Activated naive CD4-positive, alpha-beta T cell treated with anti-CD3 and anti-CD28 coated beads for 36 hours (primary cell): ENCODE measurements around the gene NTRK3. TPM values are rescaled to one million over a fixed set of nuclear protein-coding genes. Genes with fewer than 3 reads are reported as not detected.

ENCODE experiments used
- CTCF ChIA-PET: fragments of 350-600 bp; sonication (Branson Sonifier 250); formaldehyde crosslinking; loops from one replicate; lab custom pipeline; 2021; ENCODE audit warnings: antibody characterized with exemption; lab: Charles Lee
- DNase-seq: peaks from one replicate; pipeline ENCODE4 v3.0.0-alpha.2; 2020
- H3K27ac Mint-ChIP-seq: one replicate; pipeline ENCODE4 v1.8.0; 2021; ENCODE audit warnings: mild to moderate bottlenecking, mixed read lengths
- H3K27me3 Mint-ChIP-seq: one replicate; pipeline ENCODE4 v1.8.0; 2021; ENCODE audit warnings: low read depth, mixed read lengths
- H3K36me3 Mint-ChIP-seq: one replicate; pipeline ENCODE4 v1.8.0; 2021; ENCODE audit warnings: low read depth, mixed read lengths
- H3K4me1 Mint-ChIP-seq: one replicate; pipeline ENCODE4 v1.8.0; 2021; ENCODE audit warnings: low read depth, mixed read lengths
- H3K4me3 Mint-ChIP-seq: one replicate; pipeline ENCODE4 v1.8.0; 2021; ENCODE audit warnings: mild to moderate bottlenecking, moderate library complexity, mixed read lengths
- H3K9me3 Mint-ChIP-seq: one replicate; pipeline ENCODE4 v1.8.0; 2021; ENCODE audit warnings: mixed read lengths
- intact Hi-C: fragments of 100-400 bp; cut with micrococcal nuclease; formaldehyde crosslinking; loops from one replicate; pipeline ENCODE4 v1.15.1; 2023
- total RNA-seq, 2 experiments: library from RNA; stranded (reverse); gene quantifications; one replicate each; pipeline ENCODE4 v1.2.3, GENCODE V29; 2021

NTRK3 gene
- total RNA-seq, 2 experiments from 2014 or later = 0.95 to 1.4 TPM

DNA sequence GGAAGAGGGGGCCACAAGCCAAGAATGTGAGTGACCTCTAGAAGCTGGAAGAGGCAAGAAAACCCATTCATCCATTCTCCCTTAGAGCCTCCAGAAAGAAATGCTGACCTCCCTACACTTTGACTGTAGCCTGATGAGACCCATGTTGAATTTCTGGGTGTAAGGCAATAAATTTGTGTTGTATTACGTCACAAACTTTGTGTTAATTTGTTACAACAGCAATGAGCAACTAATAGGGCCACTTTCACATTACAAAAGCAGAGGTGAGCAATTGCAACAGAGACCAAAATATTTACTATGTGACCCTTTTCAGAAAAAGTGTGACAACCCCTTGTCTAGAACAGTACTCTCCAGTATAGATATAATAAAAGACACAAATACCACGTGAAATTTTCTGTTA lies 101.2 kb downstream of the NTRK3 start:
- Mint-ChIP-seq H3K27ac (no peak overlapping the region), H3K4me1 (no peaks in the 10 kb centered on the region), H3K27me3 (no peaks in the 10 kb centered on the region), H3K36me3 (no peaks in the 10 kb centered on the region), H3K9me3 (no peaks in the 10 kb centered on the region), H3K4me3 (no peak overlapping the region)
- DNase-seq = no peak
- CTCF ChIA-PET = no interaction called here
- intact Hi-C loops = no loop called here

- Mint-ChIP-seq H3K4me1 (no peaks in the 10 kb centered on the region), H3K9me3 (no peaks in the 10 kb centered on the region), H3K27ac (no peak overlapping the region), H3K36me3 (no peaks in the 10 kb centered on the region), H3K4me3 (no peak overlapping the region), H3K27me3 (no peaks in the 10 kb centered on the region)
- DNase-seq = no peak
- CTCF ChIA-PET = no interaction called here
- intact Hi-C loops = no loop called here
Observed at GRCh38 chr15:88152672-88153071, 103.9 kb downstream of the NTRK3 start.

- Mint-ChIP-seq H3K27me3 (no peaks in the 10 kb centered on the region), H3K36me3 (no peaks in the 10 kb centered on the region), H3K27ac (no peak overlapping the region), H3K9me3 (no peaks in the 10 kb centered on the region), H3K4me1 (no peaks in the 10 kb centered on the region), H3K4me3 (no peak overlapping the region)
- CTCF ChIA-PET = no interaction called here
- no peak for DNase-seq
- intact Hi-C loops = no loop called here
Observed at GRCh38 chr15:88147760-88148159, 108.8 kb downstream of the NTRK3 start.

DNA sequence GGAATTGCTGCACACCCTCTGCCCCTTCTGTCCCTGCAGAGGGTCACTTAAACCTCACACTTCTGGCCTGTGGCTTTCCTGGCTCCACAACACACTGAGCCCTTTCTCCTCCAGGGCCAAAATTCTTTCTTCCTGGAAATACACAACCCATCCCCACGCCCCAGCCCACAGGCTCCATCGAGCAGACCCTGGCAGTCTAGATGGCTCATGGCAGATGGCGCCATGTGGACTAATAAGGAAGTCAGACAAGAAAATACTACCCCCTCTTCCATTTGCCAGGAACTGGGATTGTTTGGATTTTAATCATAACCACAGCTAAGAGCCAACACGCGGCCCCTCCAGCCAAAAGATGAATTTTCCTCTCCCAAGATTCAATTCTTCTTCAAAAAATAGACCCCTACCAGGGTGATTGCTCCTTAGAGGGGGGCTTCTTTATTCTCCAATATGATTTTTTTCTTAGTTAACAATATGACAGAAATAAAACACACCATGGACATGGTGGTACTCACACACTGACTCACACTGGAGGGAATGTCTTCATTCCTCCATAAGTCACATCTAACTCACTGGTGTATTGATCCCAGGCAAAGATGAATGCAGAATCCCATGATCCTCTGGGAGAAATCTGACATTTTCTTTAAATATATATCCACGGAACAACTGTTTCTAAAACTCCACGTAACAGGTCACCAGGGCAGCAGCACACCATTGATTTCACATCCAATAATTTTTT lies 111.5 kb downstream of the NTRK3 start:
- Mint-ChIP-seq H3K27me3 (no peaks in the 10 kb centered on the region), H3K4me3 (no peak overlapping the region), H3K4me1 (no peaks in the 10 kb centered on the region), H3K36me3 (no peaks in the 10 kb centered on the region), H3K27ac (no peak overlapping the region), H3K9me3 (no peaks in the 10 kb centered on the region)
- no peak for DNase-seq
- intact Hi-C loops = no loop called here
- CTCF ChIA-PET = no interaction called here

GRCh38 chr15:88142121-88142520 lies 114.4 kb downstream of the NTRK3 start:
- no peaks in the 10 kb centered on the region for H3K27me3 Mint-ChIP-seq
- H3K4me3 Mint-ChIP-seq = no peak overlapping the region
- H3K27ac Mint-ChIP-seq = no peak overlapping the region
- no peaks in the 10 kb centered on the region for H3K36me3 Mint-ChIP-seq
- H3K9me3 Mint-ChIP-seq = no peaks in the 10 kb centered on the region
- H3K4me1 Mint-ChIP-seq = no peaks in the 10 kb centered on the region
- DNase-seq = no peak
- intact Hi-C loops = no loop called here
- CTCF ChIA-PET = no interaction called here

DNA sequence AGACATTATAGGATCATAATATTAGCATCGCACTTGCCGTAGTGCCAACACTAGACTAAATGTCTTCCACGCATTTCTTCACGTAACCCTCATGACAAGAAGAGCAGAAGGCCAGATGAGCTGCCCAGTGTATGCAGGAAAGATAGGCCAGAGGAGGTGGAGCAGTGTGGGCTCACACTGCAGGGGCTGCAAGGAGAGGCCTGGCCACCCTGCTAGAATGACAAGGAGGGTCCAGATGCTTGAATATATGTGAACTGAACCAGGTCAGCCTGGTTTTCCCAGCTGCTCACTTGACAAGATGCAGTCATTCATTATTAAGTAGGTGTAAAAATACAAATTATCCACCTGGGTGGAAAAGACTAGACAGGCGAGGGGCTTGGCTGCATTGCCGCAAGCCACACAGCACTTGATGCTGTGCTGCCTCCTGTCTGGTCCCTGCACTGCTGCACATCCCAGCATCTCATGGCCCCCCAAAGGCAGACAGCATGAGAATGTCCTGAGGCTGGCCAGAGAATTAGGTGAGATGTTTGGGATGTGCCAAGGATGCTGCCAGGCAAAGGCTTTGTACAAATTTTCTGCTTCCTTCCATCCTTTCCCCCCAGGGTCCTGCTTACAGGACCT lies 115.2 kb downstream of the NTRK3 start:
- no peaks in the 10 kb centered on the region for H3K36me3 Mint-ChIP-seq
- no peaks in the 10 kb centered on the region for H3K9me3 Mint-ChIP-seq
- H3K4me3 Mint-ChIP-seq = no peak overlapping the region
- H3K27me3 Mint-ChIP-seq = no peaks in the 10 kb centered on the region
- intact Hi-C loops = no loop called here
- CTCF ChIA-PET = interaction anchor here (0.6 kb wide), 1 partner anchor 127 kb away, joined by 3 read pairs; no protein-coding TSS in a partner anchor
- no peaks in the 10 kb centered on the region for H3K4me1 Mint-ChIP-seq
- H3K27ac Mint-ChIP-seq = no peak overlapping the region
- no peak for DNase-seq

DNA sequence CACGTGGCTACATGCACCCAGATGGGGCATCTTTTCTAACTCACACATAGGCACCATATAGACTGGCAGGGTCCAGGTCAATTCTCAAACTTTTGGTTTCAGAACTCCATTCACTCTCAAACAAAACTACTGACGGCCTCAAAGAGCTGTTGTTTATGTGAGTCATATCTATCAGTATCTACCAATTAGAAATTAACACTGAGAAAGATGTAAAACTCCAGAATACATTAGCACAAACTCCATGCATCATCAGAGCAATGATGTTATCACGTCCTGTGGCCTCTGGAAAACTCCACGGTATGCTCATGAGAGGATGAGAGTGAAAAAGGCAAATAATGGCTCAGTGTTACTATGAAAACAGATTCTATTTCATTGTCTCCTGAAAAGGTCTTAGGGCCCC lies 116.1 kb downstream of the NTRK3 start:
- no peaks in the 10 kb centered on the region for H3K9me3 Mint-ChIP-seq
- CTCF ChIA-PET = interaction anchor here (0.6 kb wide), 1 partner anchor 128 kb away, joined by 3 read pairs; no protein-coding TSS in a partner anchor
- H3K4me3 Mint-ChIP-seq = no peak overlapping the region
- no peaks in the 10 kb centered on the region for H3K4me1 Mint-ChIP-seq
- H3K27me3 Mint-ChIP-seq = no peaks in the 10 kb centered on the region
- H3K27ac Mint-ChIP-seq = no peak overlapping the region
- no peak for DNase-seq
- H3K36me3 Mint-ChIP-seq = no peaks in the 10 kb centered on the region
- intact Hi-C loops = no loop called here

- Mint-ChIP-seq H3K36me3 (no peaks in the 10 kb centered on the region), H3K4me3 (no peak overlapping the region), H3K9me3 (no peaks in the 10 kb centered on the region), H3K4me1 (no peaks in the 10 kb centered on the region), H3K27ac (no peak overlapping the region), H3K27me3 (no peaks in the 10 kb centered on the region)
- no peak for DNase-seq
- intact Hi-C loops = no loop called here
- CTCF ChIA-PET = no interaction called here
Observed at GRCh38 chr15:88139936-88140335, 116.6 kb downstream of the NTRK3 start.

GRCh38 chr15:88133795-88134194 lies 122.7 kb downstream of the NTRK3 start:
- no peak overlapping the region for H3K4me3 Mint-ChIP-seq
- CTCF ChIA-PET = no interaction called here
- no peak overlapping the region for H3K27ac Mint-ChIP-seq
- DNase-seq = no peak
- intact Hi-C loops = no loop called here
- peaks cover 1% of the 10 kb centered on the region for H3K27me3 Mint-ChIP-seq
- no peaks in the 10 kb centered on the region for H3K9me3 Mint-ChIP-seq
- H3K36me3 Mint-ChIP-seq = no peaks in the 10 kb centered on the region
- no peaks in the 10 kb centered on the region for H3K4me1 Mint-ChIP-seq

DNA sequence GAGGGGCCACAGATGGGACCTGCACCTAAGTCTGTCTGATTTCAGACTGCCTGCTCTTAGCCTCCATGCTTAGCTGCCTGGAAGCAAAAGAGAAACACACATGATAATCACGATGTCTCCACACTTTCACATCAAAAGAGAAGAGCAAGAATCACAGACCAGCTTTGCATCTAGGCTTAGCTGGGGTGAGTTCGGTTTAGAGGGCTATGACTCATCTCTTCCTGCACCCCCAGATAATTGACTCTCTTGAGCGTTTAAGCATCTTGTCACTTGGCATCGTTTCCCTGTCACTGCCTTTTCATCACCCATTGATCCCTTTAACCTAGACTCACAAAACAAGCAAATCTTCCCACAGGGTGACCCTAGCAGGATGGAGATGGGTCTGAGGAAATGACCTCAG lies 124.0 kb downstream of the NTRK3 start:
- no peak for DNase-seq
- intact Hi-C loops = no loop called here

DNA sequence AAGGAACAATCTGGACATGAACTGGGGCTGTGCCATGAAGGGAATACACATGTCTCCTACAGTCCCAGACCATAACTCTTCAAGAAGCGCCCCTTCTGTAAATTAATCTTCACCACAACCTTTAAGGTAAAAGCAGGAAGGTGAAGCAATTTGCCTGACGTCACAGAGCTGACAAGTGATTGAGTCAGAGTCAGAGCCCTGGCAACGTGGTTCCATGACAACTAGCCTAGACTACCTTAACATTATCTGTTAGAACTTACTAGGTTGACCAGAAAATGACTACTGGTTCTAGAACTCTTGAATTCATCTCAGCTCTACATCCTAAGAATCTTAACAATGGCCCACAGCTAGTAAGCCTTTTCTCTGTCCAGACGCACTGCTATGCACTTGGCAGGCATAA lies 124.6 kb downstream of the NTRK3 start:
- no peaks in the 10 kb centered on the region for H3K9me3 Mint-ChIP-seq
- peak; percentile 5 for DNase-seq

More for the DNA sequence above, 124.0 kb downstream of the NTRK3 start:
- Mint-ChIP-seq H3K36me3 (no peaks in the 10 kb centered on the region), H3K4me1 (no peaks in the 10 kb centered on the region), H3K9me3 (no peaks in the 10 kb centered on the region), H3K27me3 (peaks cover 1% of the 10 kb centered on the region), H3K4me3 (no peak overlapping the region), H3K27ac (no peak overlapping the region)
- CTCF ChIA-PET = no interaction called here

GRCh38 chr15:88127432-88127790 lies 129.1 kb downstream of the NTRK3 start:
- H3K36me3 Mint-ChIP-seq = no peaks in the 10 kb centered on the region
- no peak overlapping the region for H3K27ac Mint-ChIP-seq
- no peak overlapping the region for H3K4me3 Mint-ChIP-seq
- no peaks in the 10 kb centered on the region for H3K4me1 Mint-ChIP-seq
- intact Hi-C loops = no loop called here
- no peaks in the 10 kb centered on the region for H3K9me3 Mint-ChIP-seq
- no peak for DNase-seq
- H3K27me3 Mint-ChIP-seq = peaks cover 4% of the 10 kb centered on the region
- CTCF ChIA-PET = no interaction called here

More for the DNA sequence above, 124.6 kb downstream of the NTRK3 start:
- intact Hi-C loops = no loop called here
- H3K27ac Mint-ChIP-seq = no peak overlapping the region
- CTCF ChIA-PET = no interaction called here
- H3K4me3 Mint-ChIP-seq = no peak overlapping the region
- H3K36me3 Mint-ChIP-seq = no peaks in the 10 kb centered on the region
- H3K27me3 Mint-ChIP-seq = peaks cover 1% of the 10 kb centered on the region
- no peaks in the 10 kb centered on the region for H3K4me1 Mint-ChIP-seq
